Stimulated activated CD4-positive, alpha-beta T cell treated with anti-CD3 and anti-CD28 coated beads, TNF-alpha, amount 100 ng/mL, for 1 hour (primary cell): ENCODE results near the gene TNS3.

ENCODE experiments used
- DNase-seq, 3 donors: peaks; one replicate each; pipeline ENCODE4 v3.0.0-alpha.2; 2020; ENCODE audit warnings: low read depth in 3 of 3, low spot score in 1 of 3

The TNS3 gene

GRCh38 chr7:47335557-47336471, 246.1 kb downstream of the TNS3 start:
- DNase-seq: no peak

GRCh38 chr7:47335071-47335470, 246.8 kb downstream of the TNS3 start:
- no peak for DNase-seq

DNA sequence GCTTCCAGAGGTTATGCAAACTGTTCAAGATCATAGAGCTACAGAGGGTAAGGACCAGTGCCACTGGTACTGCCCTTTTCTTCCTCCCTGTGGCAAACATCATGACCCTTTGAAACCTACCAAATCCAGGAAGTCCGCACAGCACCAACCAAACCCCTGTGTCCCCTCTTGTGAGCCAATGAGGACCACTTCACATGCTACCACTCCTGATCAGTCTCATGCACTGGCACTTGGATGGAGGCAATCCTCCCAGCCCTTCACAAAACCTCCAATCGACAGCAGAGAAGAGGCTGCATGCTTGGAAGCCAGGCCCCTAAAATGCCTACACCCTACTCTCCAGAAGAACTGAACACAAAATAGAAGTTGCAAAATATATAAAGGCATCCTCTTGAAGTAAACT, 248.0 kb downstream of the TNS3 start:
- no peak for DNase-seq

DNA sequence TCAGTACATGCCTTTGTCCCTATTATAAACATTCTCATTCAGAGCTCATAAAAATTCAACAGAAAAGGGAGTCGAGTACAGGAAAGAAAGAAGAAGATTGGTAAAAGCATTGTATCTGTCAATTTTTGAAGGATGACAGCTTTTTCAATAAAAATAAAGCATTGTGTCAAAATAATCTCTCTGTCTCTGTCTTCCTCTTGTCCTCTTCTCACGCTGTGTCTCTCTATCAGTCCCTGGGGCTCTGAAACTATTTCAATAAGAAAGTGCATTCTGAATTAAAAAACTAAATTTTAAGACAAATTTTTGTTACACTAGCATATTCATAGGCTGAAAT, 248.4 kb downstream of the TNS3 start:
- DNase-seq: no peak

GRCh38 chr7:47332681-47333553, 249.0 kb downstream of the TNS3 start:
- DNase-seq: no peak

DNA sequence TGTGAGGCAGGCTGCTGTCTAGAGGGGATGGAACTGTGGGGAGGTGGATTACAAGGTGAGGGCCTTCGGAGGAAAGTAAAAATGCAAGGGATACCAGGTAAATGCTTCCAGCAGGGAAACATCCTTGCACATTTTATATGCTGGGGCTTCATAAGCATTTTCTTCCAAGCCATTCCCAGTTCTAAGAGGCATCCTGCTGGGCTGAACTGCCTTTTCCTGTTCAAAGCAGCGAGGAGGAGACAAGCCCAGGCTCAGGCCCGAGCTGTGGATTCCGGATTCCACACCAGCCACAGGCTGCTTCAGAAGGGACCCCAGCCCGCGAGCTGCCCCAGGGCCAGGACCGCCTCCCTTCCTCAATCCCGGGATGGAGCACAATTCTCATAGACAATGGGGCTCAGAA, 249.7 kb downstream of the TNS3 start:
- no peak for DNase-seq

- no peak for DNase-seq
Measured at GRCh38 chr7:47331179-47331565, 250.7 kb downstream of the TNS3 start.

GRCh38 chr7:47330561-47331178, 251.2 kb downstream of the TNS3 start:
- no peak for DNase-seq

- DNase-seq: no peak
Measured at GRCh38 chr7:47330026-47330425, 251.9 kb downstream of the TNS3 start.

DNA sequence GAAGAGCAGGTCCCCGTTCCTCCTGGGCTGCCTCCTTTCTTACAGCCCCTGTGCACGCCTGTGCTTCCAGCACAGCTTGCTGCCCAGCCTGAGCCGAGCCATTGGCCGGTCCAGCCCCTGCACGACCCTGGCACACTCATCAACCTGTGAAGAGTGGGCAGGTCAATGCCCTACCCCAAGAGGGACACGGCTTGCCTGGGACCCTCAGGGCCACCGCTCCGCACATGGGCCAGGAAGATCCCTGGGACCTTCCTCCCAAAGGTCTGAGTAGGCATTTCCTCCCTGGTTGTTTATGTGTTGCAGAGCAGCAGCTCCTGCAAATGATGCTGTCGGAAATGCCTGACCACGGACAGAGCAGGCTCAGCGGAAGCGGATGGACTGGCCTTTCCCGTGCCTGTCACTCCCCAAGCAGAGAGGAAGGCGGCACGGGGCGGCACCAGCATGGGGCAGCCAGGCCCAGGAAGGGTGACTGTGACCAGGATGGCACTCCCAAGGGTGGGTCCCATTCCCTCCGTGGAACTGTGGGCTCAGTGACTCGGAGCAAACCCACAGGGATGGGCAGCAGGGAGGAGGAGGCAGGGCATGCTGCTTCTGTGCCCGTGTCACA, 252.5 kb downstream of the TNS3 start:
- DNase-seq: no peak

GRCh38 chr7:47328392-47329319, 253.3 kb downstream of the TNS3 start:
- no peak for DNase-seq

- no peak for DNase-seq
Measured at GRCh38 chr7:47327698-47328391, 254.1 kb downstream of the TNS3 start.

DNA sequence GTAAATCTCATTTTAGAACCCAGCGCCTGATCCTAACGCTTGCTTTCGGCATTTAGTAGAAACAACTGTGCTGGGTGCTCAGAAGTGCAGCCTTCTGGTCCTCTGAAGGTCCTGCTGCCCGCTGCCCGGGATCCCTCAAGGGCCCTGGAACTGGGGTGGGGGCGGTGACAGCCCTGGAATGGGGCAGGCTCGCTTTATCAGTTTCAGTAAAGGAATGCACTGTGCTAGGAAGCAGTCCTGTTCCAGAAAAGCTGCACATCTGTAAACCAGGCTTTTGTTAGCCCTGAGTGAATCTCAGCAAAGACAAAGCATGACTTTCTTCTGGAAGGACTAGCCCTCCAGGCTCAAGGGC, 254.6 kb downstream of the TNS3 start:
- no peak for DNase-seq

GRCh38 chr7:47326808-47327207, 255.1 kb downstream of the TNS3 start:
- no peak for DNase-seq

DNA sequence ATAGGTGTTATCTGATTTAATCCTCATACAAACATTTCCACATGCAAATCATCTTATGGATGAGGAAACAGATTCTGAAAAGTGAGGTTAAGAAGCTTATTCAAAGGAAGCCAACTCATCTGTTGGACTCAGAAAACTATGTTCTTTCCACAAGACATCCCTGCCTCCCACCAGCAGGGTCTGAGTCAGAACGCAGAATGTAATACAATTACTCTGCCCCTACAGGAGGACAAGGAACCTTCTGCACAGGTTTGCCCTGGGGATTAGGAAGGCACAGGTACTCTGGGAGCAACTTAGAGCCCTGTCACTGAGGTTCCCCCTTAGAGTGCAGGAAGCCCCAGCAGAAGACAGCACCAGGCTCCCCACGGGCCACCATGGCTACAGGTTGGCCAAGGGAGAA, 255.7 kb downstream of the TNS3 start:
- no peak for DNase-seq

DNA sequence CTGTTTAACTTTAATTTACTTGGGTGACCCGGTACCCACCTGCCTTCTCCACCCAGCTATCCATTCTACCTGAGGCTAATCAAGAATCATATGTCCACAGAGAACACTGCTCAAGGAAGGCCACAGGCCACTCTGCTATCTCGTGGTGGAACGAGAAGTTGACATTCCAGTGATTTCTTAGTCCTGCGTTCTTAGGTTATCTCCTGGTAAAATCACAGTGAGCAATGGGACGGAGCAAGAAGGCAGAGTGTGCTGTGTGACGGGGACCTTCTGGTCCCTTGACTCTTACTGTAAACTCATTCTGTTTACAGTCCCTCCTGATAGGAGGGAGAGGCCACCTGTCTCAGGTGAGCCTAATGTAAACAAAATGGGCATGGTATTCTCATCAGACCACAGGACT, 256.6 kb downstream of the TNS3 start:
- no peak for DNase-seq

GRCh38 chr7:47323904-47324303, 258.0 kb downstream of the TNS3 start:
- no peak for DNase-seq

GRCh38 chr7:47322731-47323130, 259.2 kb downstream of the TNS3 start:
- DNase-seq: no peak

GRCh38 chr7:47320296-47320695, 261.6 kb downstream of the TNS3 start:
- DNase-seq: no peak
